ENCODE data around the gene FGF7. TPM values are rescaled to one million over a fixed set of nuclear protein-coding genes. Genes with fewer than 3 reads are reported as not detected.

FGF7 gene
- total and polyA plus RNA-seq, 2 donors (not counting 3 experiments of a cell fraction or from before 2014, with no cell fraction given), result not detected

GRCh38 chr15:49492830-49493229 lies 69.8 kb downstream of the FGF7 start:
- H3K4me3 ChIP-seq (replicated peaks in 1 of 3; ENCODE audit: insufficient read depth in 1 of 3, low read depth in 1 of 3, low read length in 3 of 3), result no peak overlapping the region
- H3K27ac ChIP-seq (ENCODE audit: insufficient read depth, low read depth, low read length), result no peak overlapping the region
- no peaks in the 10 kb centered on the region for H3K27me3 ChIP-seq (ENCODE audit: control insufficient read depth in 2 of 2, insufficient read depth in 2 of 2, low read length in 2 of 2)
- BruUV-seq (replicated peaks), result no TSS peak
- no peak overlapping the region for H2AFZ ChIP-seq (ENCODE audit: low read depth, low read length)
- FAIRE-seq (peak; percentile 15), DNase-seq (ENCODE audit: low read depth, low spot score) (no peak)
- H4K20me1 ChIP-seq (replicated peaks; ENCODE audit: control insufficient read depth, extremely low read depth, insufficient read depth, low read length), result no peaks in the 10 kb centered on the region
- TF ChIP-seq CTCF (IDR thresholded peaks at IDR 0.05; ENCODE audit: extremely low read depth in 1 of 2, insufficient read depth in 1 of 2, low read depth in 1 of 2, low read length in 2 of 2) (no peak), GATA2 (IDR thresholded peaks at IDR 0.05; ENCODE audit: insufficient read depth, insufficient read length, low read depth, low read length) (no peak), EZH2 (IDR thresholded peaks at IDR 0.05; ENCODE audit: borderline replicate concordance, low read depth, low read length, severe bottlenecking) (no peak), POLR2A (IDR thresholded peaks at IDR 0.05; ENCODE audit: low read depth, low read length) (no peak), POLR2AphosphoS5 (IDR thresholded peaks at IDR 0.05; ENCODE audit: insufficient read depth, low read depth, low read length) (no peak), JUN (IDR thresholded peaks at IDR 0.05; ENCODE audit: borderline replicate concordance, insufficient read depth, insufficient read length, low read depth) (no peak)
- TF ChIP-seq, protein P1, sequence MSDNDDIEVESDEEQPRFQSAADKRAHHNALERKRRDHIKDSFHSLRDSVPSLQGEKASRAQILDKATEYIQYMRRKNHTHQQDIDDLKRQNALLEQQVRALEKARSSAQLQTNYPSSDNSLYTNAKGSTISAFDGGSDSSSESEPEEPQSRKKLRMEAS (IDR thresholded peaks at IDR 0.05; ENCODE audit: insufficient read depth, insufficient read length), result no peak
- H3K4me2 ChIP-seq (ENCODE audit: insufficient read depth, low read length), result no peak overlapping the region
- no peaks in the 10 kb centered on the region for H3K79me2 ChIP-seq (ENCODE audit: control insufficient read depth, insufficient read depth, low read length)
- H3K9me1 ChIP-seq (replicated peaks; ENCODE audit: control insufficient read depth, extremely low read depth, insufficient read depth, low read length), result no peaks in the 10 kb centered on the region
- H3K36me3 ChIP-seq (ENCODE audit: control insufficient read depth in 2 of 2, extremely low read depth in 1 of 2, insufficient read depth in 2 of 2, low read length in 2 of 2), result no peaks in the 10 kb centered on the region
- intact Hi-C loops (cut with micrococcal nuclease) (no loop called here), dilution Hi-C loops (cut with MboI; ENCODE audit: extremely low pct_ligation_motif_present, low sequenced_read_pairs) (no loop called here)
- H3K9me3 ChIP-seq (replicated peaks; ENCODE audit: control insufficient read depth, insufficient read depth, low read length), result no peaks in the 10 kb centered on the region
- no peaks in the 10 kb centered on the region for H3K4me1 ChIP-seq (ENCODE audit: control insufficient read depth, extremely low read depth, insufficient read depth, low read length)
- POLR2A ChIA-PET, result no interaction called here
- CTCF ChIA-PET, result no interaction called here
- H3K9ac ChIP-seq (replicated peaks; ENCODE audit: extremely low read depth, insufficient read depth, low read length), result no peak overlapping the region
